Measurements from ENCODE around the gene WASL. TPM values are rescaled to one million over a fixed set of nuclear protein-coding genes. Genes with fewer than 3 reads are reported as not detected.
"Not testable (repeated sequence)": the region's sequence is repeated elsewhere in the genome, so short reads cannot be mapped to it uniquely, and the experiment has no call there.

The WASL gene
- polyA plus RNA-seq, 1 donor (not counting 4 experiments of a cell fraction or from before 2014, with no cell fraction given), result 17.5 TPM

DNA sequence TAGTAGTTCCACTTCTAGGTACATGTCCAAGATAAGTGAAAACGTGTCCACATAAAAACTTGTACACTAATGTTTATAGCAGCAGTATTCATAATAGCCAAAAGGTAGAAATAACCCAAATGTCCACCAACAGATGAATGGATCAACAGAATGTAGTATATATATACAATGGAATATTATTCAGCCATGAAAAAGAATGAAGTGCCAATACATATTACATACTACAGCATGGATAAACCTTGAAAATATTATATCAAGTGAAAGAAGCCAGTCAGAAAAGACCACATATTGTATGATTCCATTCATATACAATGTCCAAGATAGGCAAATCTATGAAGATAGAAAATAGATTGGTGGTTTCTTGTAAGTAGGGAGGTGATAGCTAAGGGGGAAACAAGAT lies 47.8 kb upstream of the WASL start:
- Histone ChIP-seq H2AFZ (ENCODE audit: control insufficient read depth, low read length) (no peak overlapping the region), H3K27ac (ENCODE audit: control insufficient read depth, insufficient read depth, low read length) (no peak overlapping the region), H3K9me1 (ENCODE audit: control insufficient read depth, extremely low read depth, insufficient read depth, low read length) (no peaks in the 10 kb centered on the region), H3K9me3 (ENCODE audit: control insufficient read depth, low read depth, low read length) (no peaks in the 10 kb centered on the region), H3K9ac (ENCODE audit: control insufficient read depth, extremely low read depth, insufficient read depth, low read length) (no peak overlapping the region), H3K4me1 (ENCODE audit: control insufficient read depth, extremely low read depth, insufficient read depth, low read length) (peaks cover 10% of the 10 kb centered on the region), H4K20me1 (ENCODE audit: control insufficient read depth, extremely low read depth, insufficient read depth, low read length) (no peaks in the 10 kb centered on the region), H3K36me3 (ENCODE audit: control insufficient read depth in 2 of 2, extremely low read depth in 1 of 2, insufficient read depth in 2 of 2, low read length in 2 of 2) (no peaks in the 10 kb centered on the region), H3K4me2 (ENCODE audit: control insufficient read depth, extremely low read depth, insufficient read depth, low read depth, low read length) (no peak overlapping the region), H3K4me3 (ENCODE audit: control insufficient read depth in 2 of 3, extremely low read depth in 1 of 3, insufficient read depth in 2 of 3, low read depth in 1 of 3, low read length in 3 of 3) (no peak overlapping the region), H3K27me3 (ENCODE audit: control insufficient read depth, extremely low read depth, insufficient read depth, low read length) (no peaks in the 10 kb centered on the region), H3K79me2 (ENCODE audit: control insufficient read depth, insufficient read depth, low read length) (no peaks in the 10 kb centered on the region)
- FAIRE-seq (no peak), DNase-seq (ENCODE audit: low read depth, low spot score) (no peak)
- dilution Hi-C loops (cut with MboI; ENCODE audit: extremely low pct_ligation_motif_present, low sequenced_read_pairs), result no loop called here
- TF ChIP-seq EZH2 (IDR thresholded peaks at IDR 0.05; ENCODE audit: low read length), result no peak
- TF ChIP-seq, protein P1, sequence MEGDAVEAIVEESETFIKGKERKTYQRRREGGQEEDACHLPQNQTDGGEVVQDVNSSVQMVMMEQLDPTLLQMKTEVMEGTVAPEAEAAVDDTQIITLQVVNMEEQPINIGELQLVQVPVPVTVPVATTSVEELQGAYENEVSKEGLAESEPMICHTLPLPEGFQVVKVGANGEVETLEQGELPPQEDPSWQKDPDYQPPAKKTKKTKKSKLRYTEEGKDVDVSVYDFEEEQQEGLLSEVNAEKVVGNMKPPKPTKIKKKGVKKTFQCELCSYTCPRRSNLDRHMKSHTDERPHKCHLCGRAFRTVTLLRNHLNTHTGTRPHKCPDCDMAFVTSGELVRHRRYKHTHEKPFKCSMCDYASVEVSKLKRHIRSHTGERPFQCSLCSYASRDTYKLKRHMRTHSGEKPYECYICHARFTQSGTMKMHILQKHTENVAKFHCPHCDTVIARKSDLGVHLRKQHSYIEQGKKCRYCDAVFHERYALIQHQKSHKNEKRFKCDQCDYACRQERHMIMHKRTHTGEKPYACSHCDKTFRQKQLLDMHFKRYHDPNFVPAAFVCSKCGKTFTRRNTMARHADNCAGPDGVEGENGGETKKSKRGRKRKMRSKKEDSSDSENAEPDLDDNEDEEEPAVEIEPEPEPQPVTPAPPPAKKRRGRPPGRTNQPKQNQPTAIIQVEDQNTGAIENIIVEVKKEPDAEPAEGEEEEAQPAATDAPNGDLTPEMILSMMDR (optimal IDR thresholded peaks at IDR 0.05 in 1 of 3, IDR thresholded peaks at IDR 0.05 in 1 of 3, conservative IDR thresholded peaks at IDR 0.05 in 1 of 3; ENCODE audit: extremely low read depth in 1 of 3, insufficient read depth in 2 of 3, low read length in 3 of 3), result no peak

DNA sequence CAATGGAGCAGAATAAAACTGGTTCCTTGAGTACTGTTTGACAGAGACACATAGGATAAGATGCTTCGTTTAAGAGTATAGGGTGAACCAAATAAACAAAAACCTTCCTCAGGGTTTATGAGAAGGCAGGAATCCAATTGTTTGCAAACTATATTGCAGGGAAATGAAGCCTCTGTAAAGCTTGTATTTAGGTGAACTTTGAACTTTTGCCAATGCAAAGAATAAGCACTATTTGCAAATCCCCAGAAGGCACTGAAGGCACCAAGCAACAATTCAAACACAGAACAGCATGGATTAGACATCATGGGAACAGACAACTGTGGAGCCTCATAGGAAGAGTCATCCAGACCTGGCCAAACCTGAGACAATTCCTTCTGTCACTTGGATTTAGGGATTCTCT lies 47.1 kb upstream of the WASL start:
- H3K9me1 ChIP-seq (ENCODE audit: control insufficient read depth, extremely low read depth, insufficient read depth, low read length), result no peaks in the 10 kb centered on the region
- no peak overlapping the region for H2AFZ ChIP-seq (ENCODE audit: control insufficient read depth, low read length)
- H3K4me1 ChIP-seq (ENCODE audit: control insufficient read depth, extremely low read depth, insufficient read depth, low read length), result peaks cover 10% of the 10 kb centered on the region
- no peak for TF ChIP-seq EZH2 (IDR thresholded peaks at IDR 0.05; ENCODE audit: low read length)
- TF ChIP-seq, protein P1 (optimal IDR thresholded peaks at IDR 0.05 in 1 of 3, IDR thresholded peaks at IDR 0.05 in 1 of 3, conservative IDR thresholded peaks at IDR 0.05 in 1 of 3; ENCODE audit: extremely low read depth in 1 of 3, insufficient read depth in 2 of 3, low read length in 3 of 3), result no peak
- H3K9me3 ChIP-seq (ENCODE audit: control insufficient read depth, low read depth, low read length), result no peaks in the 10 kb centered on the region
- no peak overlapping the region for H3K9ac ChIP-seq (ENCODE audit: control insufficient read depth, extremely low read depth, insufficient read depth, low read length)
- no peaks in the 10 kb centered on the region for H3K36me3 ChIP-seq (ENCODE audit: control insufficient read depth in 2 of 2, extremely low read depth in 1 of 2, insufficient read depth in 2 of 2, low read length in 2 of 2)
- FAIRE-seq (no peak), DNase-seq (ENCODE audit: low read depth, low spot score) (no peak)
- H3K79me2 ChIP-seq (ENCODE audit: control insufficient read depth, insufficient read depth, low read length), result no peaks in the 10 kb centered on the region
- H3K4me3 ChIP-seq (ENCODE audit: control insufficient read depth in 2 of 3, extremely low read depth in 1 of 3, insufficient read depth in 2 of 3, low read depth in 1 of 3, low read length in 3 of 3), result no peak overlapping the region
- no peaks in the 10 kb centered on the region for H4K20me1 ChIP-seq (ENCODE audit: control insufficient read depth, extremely low read depth, insufficient read depth, low read length)
- H3K4me2 ChIP-seq (ENCODE audit: control insufficient read depth, extremely low read depth, insufficient read depth, low read depth, low read length), result no peak overlapping the region
- dilution Hi-C loops (cut with MboI; ENCODE audit: extremely low pct_ligation_motif_present, low sequenced_read_pairs), result no loop called here
- H3K27me3 ChIP-seq (ENCODE audit: control insufficient read depth, extremely low read depth, insufficient read depth, low read length), result no peaks in the 10 kb centered on the region
- H3K27ac ChIP-seq (ENCODE audit: control insufficient read depth, insufficient read depth, low read length), result no peak overlapping the region

GRCh38 chr7:123795116-123795515 lies 46.3 kb upstream of the WASL start:
- H4K20me1 ChIP-seq (ENCODE audit: control insufficient read depth, extremely low read depth, insufficient read depth, low read length); H3K4me2 ChIP-seq (ENCODE audit: control insufficient read depth, extremely low read depth, insufficient read depth, low read depth, low read length); H3K79me2 ChIP-seq (ENCODE audit: control insufficient read depth, insufficient read depth, low read length); H3K36me3 ChIP-seq (ENCODE audit: control insufficient read depth in 2 of 2, extremely low read depth in 1 of 2, insufficient read depth in 2 of 2, low read length in 2 of 2); DNase-seq (ENCODE audit: low read depth, low spot score); dilution Hi-C loops (cut with MboI; ENCODE audit: extremely low pct_ligation_motif_present, low sequenced_read_pairs); H3K27ac ChIP-seq (ENCODE audit: control insufficient read depth, insufficient read depth, low read length); H3K27me3 ChIP-seq (ENCODE audit: control insufficient read depth, extremely low read depth, insufficient read depth, low read length); H2AFZ ChIP-seq (ENCODE audit: control insufficient read depth, low read length); FAIRE-seq; H3K9ac ChIP-seq (ENCODE audit: control insufficient read depth, extremely low read depth, insufficient read depth, low read length); H3K9me1 ChIP-seq (ENCODE audit: control insufficient read depth, extremely low read depth, insufficient read depth, low read length); H3K9me3 ChIP-seq (ENCODE audit: control insufficient read depth, low read depth, low read length); H3K4me3 ChIP-seq (ENCODE audit: control insufficient read depth in 2 of 3, extremely low read depth in 1 of 3, insufficient read depth in 2 of 3, low read depth in 1 of 3, low read length in 3 of 3): not testable (repeated sequence)
- H3K4me1 ChIP-seq (ENCODE audit: control insufficient read depth, extremely low read depth, insufficient read depth, low read length), result peaks cover 12% of the 10 kb centered on the region
